HEK293 (cell line): Measurements from ENCODE around the gene CXXC5.

Experiments
- CTCF ChIA-PET: fragments of 350-600 bp; formaldehyde crosslinking; extraction: SDS; loops from one replicate; lab custom pipeline; 2021; ENCODE audit warnings: antibody characterized with exemption; lab: Yijun Ruan, JAX
- POLR2A ChIA-PET: fragments of 300-600 bp; formaldehyde crosslinking; extraction: SDS; loops from one replicate; lab custom pipeline; 2020; ENCODE audit warnings: antibody characterized with exemption, inconsistent platforms; lab: Yijun Ruan, JAX
- H3K27ac ChIP-seq: fragments of 200-500 bp; sonication (Bioruptor generic); 2 replicates; pipeline ENCODE4 v1.5.1; 2014; ENCODE audit warnings: low read depth, low read length, control low read depth, inconsistent platforms; ENCODE audit errors: extremely low read depth
- H3K36me3 ChIP-seq, 2 experiments: fragments of 200-500 bp in 1 of 2; sonication (Bioruptor generic) in 1 of 2; 1 replicate in 1 of 2; 2 replicates in 1 of 2; pipeline ENCODE4 v1.5.1; 2014 to 2017; ENCODE audit warnings: inconsistent platforms in 2 of 2, low read length in 2 of 2; ENCODE audit not compliant: control insufficient read depth in 2 of 2, insufficient read depth in 1 of 2
- H3K4me1 ChIP-seq: fragments of 200-500 bp; sonication (Bioruptor generic); 2 replicates; pipeline ENCODE4 v1.5.1; 2014; ENCODE audit warnings: mild to moderate bottlenecking, low read length, inconsistent platforms; ENCODE audit not compliant: control insufficient read depth, insufficient read depth
- H3K4me3 ChIP-seq: 2 replicates; pipeline ENCODE4 v1.5.1; 2011; ENCODE audit warnings: low read depth, mild to moderate bottlenecking, control low read depth, low read length, moderate library complexity
- H3K9me3 ChIP-seq: fragments of 200-500 bp; sonication (Bioruptor generic); 2 replicates; pipeline ENCODE4 v1.5.1; 2014; ENCODE audit warnings: low read depth, low read length, inconsistent platforms; ENCODE audit not compliant: control insufficient read depth, insufficient read depth
- EGR2 ChIP-seq: fragments of 450-650 bp; formaldehyde crosslinking; IDR thresholded peaks from 2 replicates; pipeline ENCODE4 v1.5.1; 2016; ENCODE audit warnings: low read depth, missing biosample characterization, missing genetic modification characterization
- MZF1 ChIP-seq: fragments of 450-650 bp; formaldehyde crosslinking; IDR thresholded peaks from 2 replicates; pipeline ENCODE4 v1.5.1; 2017; ENCODE audit warnings: missing biosample characterization, missing genetic modification characterization, borderline replicate concordance
- PRDM1 ChIP-seq: fragments of 450-650 bp; formaldehyde crosslinking; IDR thresholded peaks from 2 replicates; pipeline ENCODE4; 2016; ENCODE audit warnings: missing biosample characterization, missing genetic modification characterization
- PRDM10 ChIP-seq: fragments of 450-650 bp; formaldehyde crosslinking; IDR thresholded peaks from 2 replicates; pipeline ENCODE4 v1.5.1; 2016; ENCODE audit warnings: missing biosample characterization, missing genetic modification characterization
- TCF7L2 ChIP-seq: IDR thresholded peaks from 2 replicates; pipeline ENCODE4 v1.6.1; 2011; ENCODE audit warnings: low read depth, mild to moderate bottlenecking, inconsistent platforms, low read length, moderate library complexity, borderline replicate concordance
- ZBTB6 ChIP-seq: fragments of 450-650 bp; formaldehyde crosslinking; IDR thresholded peaks from 2 replicates; pipeline ENCODE4 v1.5.1; 2017; ENCODE audit warnings: missing biosample characterization, missing genetic modification characterization
- ZFHX2 ChIP-seq: fragments of 450-650 bp; formaldehyde crosslinking; conservative IDR thresholded peaks from 2 replicates; pipeline ENCODE4 v1.5.1; 2016; ENCODE audit warnings: missing biosample characterization, missing genetic modification characterization
- ZNF114 ChIP-seq: fragments of 450-650 bp; formaldehyde crosslinking; IDR thresholded peaks from 2 replicates; pipeline ENCODE4 v1.5.0; 2017; ENCODE audit warnings: missing biosample characterization, missing genetic modification characterization
- ZNF19 ChIP-seq: fragments of 450-650 bp; formaldehyde crosslinking; IDR thresholded peaks from 2 replicates; pipeline ENCODE4; 2016; ENCODE audit warnings: missing biosample characterization, missing genetic modification characterization, low read depth
- ZNF335 ChIP-seq: fragments of 450-650 bp; formaldehyde crosslinking; conservative IDR thresholded peaks from 2 replicates; pipeline ENCODE4 v1.5.1; 2016; ENCODE audit warnings: missing biosample characterization, missing genetic modification characterization
- ZNF473 ChIP-seq: fragments of 450-650 bp; formaldehyde crosslinking; IDR thresholded peaks from 2 replicates; pipeline ENCODE4 v1.5.1; 2017; ENCODE audit warnings: missing biosample characterization, missing genetic modification characterization
- ZNF544 ChIP-seq: fragments of 450-650 bp; formaldehyde crosslinking; IDR thresholded peaks from 2 replicates; pipeline ENCODE4 v1.5.0; 2017; ENCODE audit warnings: missing biosample characterization, missing genetic modification characterization
- ZNF624 ChIP-seq: fragments of 450-650 bp; formaldehyde crosslinking; IDR thresholded peaks from 2 replicates; pipeline ENCODE4 v1.5.1; 2017; ENCODE audit warnings: missing biosample characterization, missing genetic modification characterization
- ZNF639 ChIP-seq: fragments of 450-650 bp; formaldehyde crosslinking; IDR thresholded peaks from 2 replicates; pipeline ENCODE4 v1.5.1; 2016; ENCODE audit warnings: missing biosample characterization, missing genetic modification characterization
- ZNF660 ChIP-seq: fragments of 450-650 bp; IDR thresholded peaks from 2 replicates; pipeline ENCODE4 v1.5.1; 2018; ENCODE audit warnings: missing biosample characterization, mild to moderate bottlenecking, missing genetic modification characterization
- ZNF76 ChIP-seq: fragments of 450-650 bp; formaldehyde crosslinking; IDR thresholded peaks from 2 replicates; pipeline ENCODE4; 2016; ENCODE audit warnings: low read depth, missing biosample characterization, missing genetic modification characterization, borderline replicate concordance
- ZNF768 ChIP-seq: fragments of 450-650 bp; formaldehyde crosslinking; IDR thresholded peaks from 2 replicates; pipeline ENCODE4 v1.5.1; 2018; ENCODE audit warnings: missing biosample characterization, mild to moderate bottlenecking, missing genetic modification characterization
- ZXDB ChIP-seq: fragments of 450-650 bp; formaldehyde crosslinking; IDR thresholded peaks from 2 replicates; pipeline ENCODE4 v1.5.1; 2016; ENCODE audit warnings: missing biosample characterization, missing genetic modification characterization

CXXC5 gene

GRCh38 chr5:139649082-139649991 is 1.2 kb downstream of the CXXC5 start (continued):
- TF ChIP-seq ZNF768 (tag by site-specific recombination) (no peak), PRDM10 (tag by site-specific recombination) (peak; percentile 51), ZNF335 (tag by site-specific recombination) (peak; percentile 88)

- no peak for TF ChIP-seq MZF1
- peak; percentile 94 for TF ChIP-seq TCF7L2
- TF ChIP-seq ZNF660 = no peak
- peak; percentile 69 for TF ChIP-seq ZFHX2 (tag by site-specific recombination)
- no peak for TF ChIP-seq ZNF544 (tag by site-specific recombination)
- TF ChIP-seq ZNF76 (tag by site-specific recombination) = no peak
- no peak for TF ChIP-seq ZXDB (tag by site-specific recombination)
- TF ChIP-seq ZNF19 = no peak
- TF ChIP-seq ZNF639 = no peak
- no peak for TF ChIP-seq ZNF624
- TF ChIP-seq PRDM1 (tag by site-specific recombination) = no peak
- TF ChIP-seq ZNF473 (tag by site-specific recombination) = no peak
- TF ChIP-seq ZNF114 (tag by site-specific recombination) = no peak
- peak; percentile 70 for TF ChIP-seq EGR2 (tag by site-specific recombination)
- no peak for TF ChIP-seq ZBTB6 (tag by site-specific recombination)
- Histone ChIP-seq H3K4me1 (peaks cover 28% of the 10 kb centered on the region), H3K36me3 (no peaks in the 10 kb centered on the region)
Observed at GRCh38 chr5:139650031-139650688, 2.0 kb downstream of the CXXC5 start.

More at GRCh38 chr5:139650031-139650688, 2.0 kb downstream of the CXXC5 start:
- POLR2A ChIA-PET = interaction anchor here (0.5 to 2.9 kb wide), 2 partner anchors 14 to 122 kb away, joined by 4 to 96 read pairs; no protein-coding TSS in a partner anchor
- Histone ChIP-seq H3K4me3 (peak overlapping the region; percentile 79), H3K9me3 (no peaks in the 10 kb centered on the region), H3K27ac (no peak overlapping the region)
- CTCF ChIA-PET = interaction anchor here (0.7 to 2.4 kb wide), 4 partner anchors 13 to 116 kb away, joined by 3 to 6 read pairs (median 4); no protein-coding TSS in a partner anchor
